K562 (cell line): ENCODE data around the gene CDX1. TPM values are rescaled to one million over a fixed set of nuclear protein-coding genes. Genes with fewer than 3 reads are reported as not detected.

Source experiments
- CREM ChIP-seq: IDR thresholded peaks from 2 replicates; pipeline ENCODE4 v1.6.1; 2014; ENCODE audit warnings: antibody characterized with exemption, low read depth
- HDAC8 ChIP-seq: fragments of 450-650 bp; IDR thresholded peaks from 2 replicates; pipeline ENCODE4 v1.6.1; 2016; ENCODE audit warnings: mild to moderate bottlenecking, missing genetic modification characterization, moderate library complexity, missing compliant biosample characterization
- KHSRP ChIP-seq: fragments of 450-650 bp; IDR thresholded peaks from 2 replicates; pipeline ENCODE4 v1.6.1; 2017
- PURB ChIP-seq: sonication (generic); formaldehyde crosslinking; IDR thresholded peaks from 2 replicates; pipeline ENCODE4 v1.9.0; 2021; ENCODE audit warnings: low read depth, mild to moderate bottlenecking, missing genetic modification reagents
- TSC22D4 ChIP-seq: fragments of 450-650 bp; IDR thresholded peaks from 2 replicates; pipeline ENCODE4 v1.6.1; 2016; ENCODE audit warnings: missing genetic modification characterization, missing biosample characterization, control low read depth
- ZBTB40 ChIP-seq, 2 experiments: fragments of 450-650 bp in 1 of 2; sonication (generic) in 1 of 2; formaldehyde crosslinking in 1 of 2; IDR thresholded peaks; 2 replicates each; pipeline versions ENCODE4 v1.7.1 to v1.9.0; 2016 to 2022; ENCODE audit warnings: inconsistent platforms in 1 of 2, mild to moderate bottlenecking in 1 of 2, missing genetic modification reagents in 1 of 2
- polyA plus RNA-seq, 8 experiments: library from polyadenylated mRNA; depleted of rRNA in 4 of 8; stranded (reverse) in 5 of 8; unstranded in 3 of 8; fragments of >200 nt; fragmentation: Nextera tagmentation in 2 of 8; fragmentation: Illumina TruSeq in 1 of 8; extraction: Ambion mirVana in 2 of 8; extraction: Trizol in 1 of 8; gene quantifications; 2 replicates each; pipeline versions ENCODE4 v1.2.1 to v1.2.3, GENCODE V29; 2011 to 2014; ENCODE audit warnings: inconsistent platforms in 1 of 8, missing spikeins in 1 of 8
- total RNA-seq, 7 experiments: library from RNA; depleted of rRNA in 6 of 7; stranded (reverse); fragments of >200 nt in 6 of 7; fragmentation: Illumina TruSeq in 2 of 7; extraction: Trizol in 2 of 7; gene quantifications; 2 replicates each; pipeline versions ENCODE4 v1.2.1 to v1.2.3, GENCODE V29; 2011 to 2021; ENCODE audit warnings: low replicate concordance in 1 of 7

The CDX1 gene
- total and polyA plus RNA-seq, 9 of the 15 experiments (the other 6 are each of a cell fraction or from before 2014, with no cell fraction given): 0.06 to 0.16 TPM; not detected in 7

- TF ChIP-seq ZBTB40 (IDR thresholded peaks at IDR 0.05) (no peak), ZBTB40 (CRISPR knock-in tag; IDR thresholded peaks at IDR 0.05) (no peak), TSC22D4 (tag) (no peak), KHSRP (no peak), PURB (CRISPR knock-in tag) (no peak), CREM (no peak), HDAC8 (no peak)
These were observed 11.1 kb downstream of the CDX1 start (continued) for GRCh38 chr5:150177721-150178120.
